ENCODE measurements around the gene DAZAP1.

DNA sequence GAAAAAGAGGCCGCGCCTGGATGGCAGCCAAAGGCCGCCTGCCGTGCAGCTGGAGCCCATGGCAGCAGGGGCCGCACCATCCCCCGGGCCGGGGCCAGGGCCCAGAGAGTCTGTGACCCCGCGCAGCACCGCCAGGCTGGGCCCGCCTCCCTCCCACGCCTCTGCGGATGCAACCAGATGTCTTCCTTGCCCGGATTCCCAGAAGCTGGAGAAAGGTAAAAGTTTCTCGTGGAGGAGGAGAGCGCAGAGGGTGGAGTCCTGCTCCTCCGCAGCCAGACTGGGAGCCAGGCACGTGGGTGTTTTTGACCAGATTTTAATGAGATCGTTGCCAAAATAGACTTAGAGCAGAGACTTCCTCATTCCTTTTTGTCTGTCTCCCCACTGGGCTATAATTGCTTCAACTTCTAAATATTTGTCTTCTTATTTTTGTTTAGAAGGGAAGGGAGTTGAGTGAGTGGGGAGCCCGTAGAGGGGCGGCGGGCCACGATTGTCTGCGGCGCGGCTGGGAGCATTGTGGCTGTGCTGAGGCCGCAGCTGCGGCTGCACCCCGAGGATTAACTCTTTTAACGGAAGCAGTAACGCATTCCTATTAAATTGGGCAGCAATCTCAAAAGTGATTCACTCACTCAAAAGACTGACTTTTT, 46.4 kb upstream of the DAZAP1 start:
- TF ChIP-seq CTCF (conservative IDR thresholded peaks at IDR 0.05; ENCODE audit: low read depth, low read length): no peak
- TF ChIP-seq EZH2phosphoT487 (IDR thresholded peaks at IDR 0.05; ENCODE audit: borderline replicate concordance, low read length): no peak
